GM18907 (cell line): ENCODE measurements around the gene ITPKA.

Experiments used
- ATAC-seq: cut with Tn5 transposase; IDR thresholded peaks from one replicate; pipeline ENCODE4 v1.9.1; 2021; ENCODE audit warnings: mild to moderate bottlenecking, moderate library complexity; ENCODE audit not compliant: unreplicated experiment

ITPKA gene

GRCh38 chr15:41489641-41490040 is 4.0 kb upstream of the ITPKA start:
- ATAC-seq, result no peak

GRCh38 chr15:41490355-41490754 is 3.3 kb upstream of the ITPKA start:
- peak; percentile 34 for ATAC-seq

GRCh38 chr15:41491889-41492288 is 1.8 kb upstream of the ITPKA start:
- no peak for ATAC-seq

- no peak for ATAC-seq
These were observed 973 bp upstream of the ITPKA start for GRCh38 chr15:41492597-41493204.

GRCh38 chr15:41493902-41494189 is 172 bp downstream of the ITPKA start:
- ATAC-seq, result no peak

- peak; percentile 16 for ATAC-seq
These were observed 682 bp downstream of the ITPKA start for GRCh38 chr15:41494190-41494921.

- no peak for ATAC-seq
These were observed 1.5 kb downstream of the ITPKA start for GRCh38 chr15:41494922-41495735.

GRCh38 chr15:41495736-41496599 is 2.3 kb downstream of the ITPKA start:
- ATAC-seq, result no peak

GRCh38 chr15:41498657-41499056 is 5.0 kb downstream of the ITPKA start:
- no peak for ATAC-seq

- ATAC-seq, result no peak
These were observed 5.6 kb downstream of the ITPKA start for GRCh38 chr15:41499109-41499851.

GRCh38 chr15:41501191-41501917 is 7.7 kb downstream of the ITPKA start:
- peak; percentile 40 for ATAC-seq

GRCh38 chr15:41501931-41502794 is 8.5 kb downstream of the ITPKA start:
- ATAC-seq, result peak; percentile 19

- no peak for ATAC-seq
These were observed 9.4 kb downstream of the ITPKA start for GRCh38 chr15:41502795-41503668.

GRCh38 chr15:41503669-41504010 is 10.0 kb downstream of the ITPKA start:
- no peak for ATAC-seq

GRCh38 chr15:41504751-41505492 is 11.2 kb downstream of the ITPKA start:
- ATAC-seq, result no peak

GRCh38 chr15:41505776-41506175 is 12.1 kb downstream of the ITPKA start:
- ATAC-seq, result no peak

GRCh38 chr15:41506796-41507341 is 13.2 kb downstream of the ITPKA start:
- ATAC-seq, result no peak
